Natural killer cell (primary cell): ENCODE results near the gene TSSK2. TPM values are rescaled to one million over a fixed set of nuclear protein-coding genes. Genes with fewer than 3 reads are reported as not detected.

ENCODE experiments used
- ATAC-seq, 3 donors: fragments of 150-1000 bp in 2 of 3; fragments of 200-7000 bp in 1 of 3; cut with Tn5 transposase; 1 replicate in 1 of 3; 2 replicates in 2 of 3; pipeline ENCODE4 v1.10.0; 2021; ENCODE audit warnings: mild to moderate bottlenecking in 2 of 3, moderate library complexity in 2 of 3
- DNase-seq, 2 donors: peaks; one replicate each; pipeline versions ENCODE4 v3.0.0 to v3.0.0-alpha.2; 2013 to 2021; ENCODE audit warnings: mixed read lengths in 1 of 2
- H3K27ac ChIP-seq: one replicate; pipeline ENCODE4 v1.5.1; 2013; ENCODE audit warnings: mild to moderate bottlenecking, low read length
- H3K27me3 ChIP-seq: one replicate; pipeline ENCODE4 v1.6.1; 2013; ENCODE audit warnings: low read length; ENCODE audit not compliant: control insufficient read depth, insufficient read depth
- H3K36me3 ChIP-seq: one replicate; pipeline ENCODE4 v1.6.1; 2013; ENCODE audit warnings: low read length; ENCODE audit not compliant: control insufficient read depth, insufficient read depth
- H3K4me1 ChIP-seq: one replicate; pipeline ENCODE4 v1.6.1; 2013; ENCODE audit warnings: low read length; ENCODE audit not compliant: control insufficient read depth, insufficient read depth
- H3K4me3 ChIP-seq: one replicate; pipeline ENCODE4 v1.5.1; 2013; ENCODE audit warnings: low read length
- H3K9me3 ChIP-seq: one replicate; pipeline ENCODE4 v1.6.1; 2013; ENCODE audit warnings: low read length; ENCODE audit not compliant: control insufficient read depth, insufficient read depth
- H3K27ac Mint-ChIP-seq, 2 donors: one replicate each; pipeline ENCODE4 v1.8.0; 2022; ENCODE audit warnings: mild to moderate bottlenecking in 2 of 2, mixed read lengths in 2 of 2, moderate library complexity in 1 of 2
- H3K27me3 Mint-ChIP-seq, 2 donors: one replicate each; pipeline ENCODE4 v1.8.0; 2022; ENCODE audit warnings: low read depth in 2 of 2, mixed read lengths in 2 of 2
- H3K36me3 Mint-ChIP-seq: one replicate; pipeline ENCODE4 v1.8.0; 2022; ENCODE audit warnings: mixed read lengths
- H3K4me1 Mint-ChIP-seq, 2 donors: one replicate each; pipeline ENCODE4 v1.8.0; 2022; ENCODE audit warnings: mixed read lengths in 2 of 2
- H3K4me3 Mint-ChIP-seq: one replicate; pipeline ENCODE4 v1.8.0; 2022; ENCODE audit warnings: mild to moderate bottlenecking, moderate library complexity, mixed read lengths
- H3K9me3 Mint-ChIP-seq, 2 donors: one replicate each; pipeline ENCODE4 v1.8.0; 2022; ENCODE audit warnings: mixed read lengths in 2 of 2
- WGBS: methylation state at CpG from one replicate; pipeline ENCODE4 v1.1.7; 2013; ENCODE audit warnings: missing lambda C conversion rate; ENCODE audit not compliant: insufficient coverage; 5-methylcytosine and 5-hydroxymethylcytosine counted together
- intact Hi-C: fragments of 100-400 bp; cut with micrococcal nuclease; formaldehyde crosslinking; loops from one replicate; pipeline ENCODE4 v1.14.2; 2022
- total RNA-seq, 4 donors: library from RNA; stranded (reverse); fragments of 120-200 nt in 1 of 4; gene quantifications; one replicate each; pipeline versions ENCODE4 v1.2.3 to v1.2.4, GENCODE V29; 2013 to 2022
- TF ChIP-seq, protein P1 (sequence below): fragments of 200-600 bp; IDR thresholded peaks from one replicate; pipeline ENCODE4 v1.8.0; 2022; ENCODE audit warnings: antibody characterized with exemption

Gene TSSK2
- total RNA-seq, 3 donors from 2014 or later (not counting 1 experiment from before 2014, with no cell fraction given) = not detected

- WGBS = 92% methylated on average over 8 of the region's 11 CpGs
- H3K9me3 ChIP-seq = no peaks in the 10 kb centered on the region
- peaks cover 6 to 11% of the 10 kb centered on the region in 2 donors for H3K4me1 Mint-ChIP-seq
- TF ChIP-seq, protein P1, sequence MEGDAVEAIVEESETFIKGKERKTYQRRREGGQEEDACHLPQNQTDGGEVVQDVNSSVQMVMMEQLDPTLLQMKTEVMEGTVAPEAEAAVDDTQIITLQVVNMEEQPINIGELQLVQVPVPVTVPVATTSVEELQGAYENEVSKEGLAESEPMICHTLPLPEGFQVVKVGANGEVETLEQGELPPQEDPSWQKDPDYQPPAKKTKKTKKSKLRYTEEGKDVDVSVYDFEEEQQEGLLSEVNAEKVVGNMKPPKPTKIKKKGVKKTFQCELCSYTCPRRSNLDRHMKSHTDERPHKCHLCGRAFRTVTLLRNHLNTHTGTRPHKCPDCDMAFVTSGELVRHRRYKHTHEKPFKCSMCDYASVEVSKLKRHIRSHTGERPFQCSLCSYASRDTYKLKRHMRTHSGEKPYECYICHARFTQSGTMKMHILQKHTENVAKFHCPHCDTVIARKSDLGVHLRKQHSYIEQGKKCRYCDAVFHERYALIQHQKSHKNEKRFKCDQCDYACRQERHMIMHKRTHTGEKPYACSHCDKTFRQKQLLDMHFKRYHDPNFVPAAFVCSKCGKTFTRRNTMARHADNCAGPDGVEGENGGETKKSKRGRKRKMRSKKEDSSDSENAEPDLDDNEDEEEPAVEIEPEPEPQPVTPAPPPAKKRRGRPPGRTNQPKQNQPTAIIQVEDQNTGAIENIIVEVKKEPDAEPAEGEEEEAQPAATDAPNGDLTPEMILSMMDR = no peak
- no peaks in the 10 kb centered on the region for H3K36me3 ChIP-seq
- no peak for DNase-seq
- H3K27ac ChIP-seq = no peak overlapping the region
- intact Hi-C loops = no loop called here
- H3K4me3 ChIP-seq = no peak overlapping the region
- H3K36me3 Mint-ChIP-seq = no peaks in the 10 kb centered on the region
- H3K27me3 Mint-ChIP-seq = no peaks in the 10 kb centered on the region
- peaks cover 19% of the 10 kb centered on the region for H3K4me1 ChIP-seq
- H3K4me3 Mint-ChIP-seq = no peak overlapping the region
- H3K27me3 ChIP-seq = no peaks in the 10 kb centered on the region
- ATAC-seq = no peak
- no peaks in the 10 kb centered on the region for H3K9me3 Mint-ChIP-seq
- no peak overlapping the region for H3K27ac Mint-ChIP-seq
Measured at GRCh38 chr22:19180740-19181410, 49.8 kb downstream of the TSSK2 start.

- Histone ChIP-seq H3K4me3 (no peak overlapping the region), H3K27ac (no peak overlapping the region), H3K27me3 (no peaks in the 10 kb centered on the region), H3K36me3 (no peaks in the 10 kb centered on the region), H3K4me1 (peaks cover 19% of the 10 kb centered on the region), H3K9me3 (no peaks in the 10 kb centered on the region)
- 43% methylated on average over 12 of the region's 12 CpGs for WGBS
- no peak overlapping the region for H3K27ac Mint-ChIP-seq
- H3K36me3 Mint-ChIP-seq = no peaks in the 10 kb centered on the region
- no peak overlapping the region for H3K4me3 Mint-ChIP-seq
- DNase-seq = no peak
- intact Hi-C loops = no loop called here
- H3K9me3 Mint-ChIP-seq = no peaks in the 10 kb centered on the region
- peaks cover 6 to 8% of the 10 kb centered on the region in 2 donors for H3K4me1 Mint-ChIP-seq
- ATAC-seq = no peak
- TF ChIP-seq, protein P1 = no peak
- H3K27me3 Mint-ChIP-seq = no peaks in the 10 kb centered on the region
Measured at GRCh38 chr22:19181786-19182471, 50.8 kb downstream of the TSSK2 start.

Other genes with a start within 250 kb of the TSSK2 start
- 1 to 10 TPM; 5.8 to 8.2 (median 8.1) TPM for gene DGCR6, start 225.0 kb upstream of the TSSK2 start, total RNA-seq
- gene PRODH, start 195.0 kb upstream of the TSSK2 start, total RNA-seq = not detected
- gene DGCR2, start 8.9 kb upstream of the TSSK2 start, total RNA-seq = 10 to 100 TPM; 27.5 to 44.1 (median 41.3) TPM
- 10 to 100 TPM; 47.6 to 51.6 (median 47.7) TPM for gene ESS2, start 13.3 kb downstream of the TSSK2 start, total RNA-seq
- gene GSC2, start 19.0 kb downstream of the TSSK2 start, total RNA-seq = not detected
- gene SLC25A1, start 47.4 kb downstream of the TSSK2 start, total RNA-seq = 10 to 100 TPM; 24.8 to 29.6 (median 26.9) TPM
- 1 to 10 TPM in 2 of 3 donors, under 1 TPM in 1; 0.86 to 1.2 (median 1.2) TPM for gene CLTCL1, start 160.4 kb downstream of the TSSK2 start, total RNA-seq